SK-N-SH (cell line): Measurements from ENCODE around the gene MT1H. TPM values are rescaled to one million over a fixed set of nuclear protein-coding genes. Genes with fewer than 3 reads are reported as not detected.
A peak's percentile ranks its signal among the peaks of the same experiment; 100 is the strongest.

ENCODE experiments used
- CTCF ChIA-PET: fragments of 300-600, 350-600 bp; formaldehyde crosslinking; extraction: SDS; loops from one replicate; lab custom pipeline; 2021; lab: Yijun Ruan, JAX
- POLR2A ChIA-PET: fragments of 350-600 bp; sonication (Branson Sonifier 250); formaldehyde crosslinking; extraction: SDS; loops from one replicate; lab custom pipeline; 2020; ENCODE audit warnings: antibody characterized with exemption, inconsistent platforms; lab: Yijun Ruan, JAX
- DNase-seq: peaks from one replicate; pipeline ENCODE4 v3.0.0; 2012
- H2AFZ ChIP-seq: fragments of 200-600 bp; sonication (generic); 2 replicates; pipeline ENCODE4 v1.8.1; 2016; ENCODE audit warnings: antibody characterized with exemption, mild to moderate bottlenecking, low read depth
- H3F3A ChIP-seq: fragments of 200-600 bp; sonication (generic); replicated peaks from 2 replicates; pipeline ENCODE3; 2016; ENCODE audit warnings: antibody characterized with exemption, mild to moderate bottlenecking; ENCODE audit not compliant: insufficient read depth
- H3K27ac ChIP-seq, 2 experiments: fragments of 200-500 bp in 1 of 2; fragments of 200-600 bp in 1 of 2; sonication (Bioruptor generic) in 1 of 2; sonication (generic), shearing (Covaris generic) in 1 of 2; 2 replicates each; pipeline versions ENCODE4 v1.5.1 to v1.6.1; 2014 to 2016; ENCODE audit warnings: low read depth in 2 of 2, inconsistent platforms in 1 of 2, low read length in 1 of 2, mild to moderate bottlenecking in 1 of 2, mixed read lengths in 1 of 2
- H3K27me3 ChIP-seq: fragments of 200-600 bp; sonication (generic), shearing (Covaris generic); 2 replicates; pipeline ENCODE4 v1.6.1; 2016; ENCODE audit warnings: mixed run types; ENCODE audit not compliant: insufficient read depth
- H3K36me3 ChIP-seq, 2 experiments: fragments of 200-500 bp in 1 of 2; fragments of 200-600 bp in 1 of 2; sonication (Bioruptor generic) in 1 of 2; sonication (generic) in 1 of 2; replicated peaks in 1 of 2; 2 replicates each; pipeline versions ENCODE3 to v1.5.1; 2014 to 2016; ENCODE audit warnings: low read length in 1 of 2, mild to moderate bottlenecking in 1 of 2; ENCODE audit not compliant: insufficient read depth in 2 of 2, control insufficient read depth in 1 of 2
- H3K4me1 ChIP-seq, 2 experiments: fragments of 200-500 bp in 1 of 2; fragments of 200-600 bp in 1 of 2; sonication (Bioruptor generic) in 1 of 2; sonication (generic), shearing (Covaris generic) in 1 of 2; 2 replicates each; pipeline versions ENCODE4 v1.5.1 to v1.6.1; 2014 to 2016; ENCODE audit warnings: low read depth in 1 of 2, low read length in 1 of 2, mixed run types in 1 of 2; ENCODE audit not compliant: insufficient read depth in 2 of 2, control insufficient read depth in 1 of 2
- H3K4me2 ChIP-seq: fragments of 200-600 bp; sonication (generic), shearing (Covaris generic); 2 replicates; pipeline ENCODE4 v1.6.1; 2017; ENCODE audit warnings: mixed run types
- H3K4me3 ChIP-seq, 2 experiments: fragments of 200-500 bp in 1 of 2; fragments of 200-600 bp in 1 of 2; sonication (Bioruptor generic) in 1 of 2; sonication (generic), shearing (Covaris generic) in 1 of 2; 2 replicates each; pipeline versions ENCODE4 v1.5.1 to v1.8.1; 2014 to 2016; ENCODE audit warnings: low read depth in 2 of 2, inconsistent platforms in 1 of 2, low read length in 1 of 2, mild to moderate bottlenecking in 1 of 2, mixed read lengths in 1 of 2, moderate library complexity in 1 of 2
- H3K79me2 ChIP-seq: fragments of 200-600 bp; sonication (generic); 2 replicates; pipeline ENCODE4 v1.8.1; 2017; ENCODE audit warnings: mild to moderate bottlenecking; ENCODE audit not compliant: insufficient read depth
- H3K9ac ChIP-seq: fragments of 200-600 bp; sonication (generic); 2 replicates; pipeline ENCODE4 v1.6.1; 2017; ENCODE audit warnings: mixed run types
- H3K9me2 ChIP-seq: fragments of 200-600 bp; sonication (generic); 2 replicates; pipeline ENCODE4 v1.6.1; 2017; ENCODE audit warnings: mixed run types
- H3K9me3 ChIP-seq: fragments of 200-600 bp; sonication (generic); 2 replicates; pipeline ENCODE4 v1.6.1; 2017; ENCODE audit warnings: mixed run types, mild to moderate bottlenecking, moderate library complexity
- H4K20me1 ChIP-seq: fragments of 200-600 bp; sonication (generic); 2 replicates; pipeline ENCODE4 v1.6.1; 2017; ENCODE audit warnings: mild to moderate bottlenecking, mixed run types; ENCODE audit not compliant: insufficient read depth
- EP300 ChIP-seq, 2 experiments: IDR thresholded peaks; 2 replicates each; pipeline versions ENCODE4 v1.4.0 to v1.6.1; 2012; ENCODE audit warnings: borderline replicate concordance in 1 of 2, low read depth in 1 of 2, low read length in 1 of 2
- FOSL2 ChIP-seq: IDR thresholded peaks from 2 replicates; pipeline ENCODE4 v1.4.0; 2012; ENCODE audit warnings: low read depth, mild to moderate bottlenecking, moderate library complexity, borderline replicate concordance
- FOXJ3 ChIP-seq: sonication (generic); formaldehyde crosslinking; IDR thresholded peaks from 2 replicates; pipeline ENCODE4 v1.5.1; 2020; ENCODE audit warnings: mild to moderate bottlenecking, missing genetic modification reagents
- MAX ChIP-seq: IDR thresholded peaks from 2 replicates; pipeline ENCODE4 v1.4.0; 2012; ENCODE audit warnings: low read depth
- POLR2AphosphoS5 ChIP-seq: IDR thresholded peaks from 2 replicates; pipeline ENCODE4 v1.6.1; 2012; ENCODE audit warnings: low read depth, low read length
- REST ChIP-seq: IDR thresholded peaks from 2 replicates; pipeline ENCODE4 v1.6.1; 2012; ENCODE audit warnings: mild to moderate bottlenecking, low read depth, low read length, moderate library complexity
- RXRA ChIP-seq: IDR thresholded peaks from 2 replicates; pipeline ENCODE4 v1.4.0; 2012; ENCODE audit warnings: low read depth, mild to moderate bottlenecking, borderline replicate concordance
- SIN3A ChIP-seq: IDR thresholded peaks from 2 replicates; pipeline ENCODE4 v1.6.1; 2012; ENCODE audit warnings: low read depth, mild to moderate bottlenecking, low read length, moderate library complexity, borderline replicate concordance
- SMC3 ChIP-seq: IDR thresholded peaks from 2 replicates; pipeline ENCODE4 v1.6.1; 2012; ENCODE audit warnings: low read depth, low read length, improper control_type of control experiment
- TAF1 ChIP-seq: IDR thresholded peaks from 2 replicates; pipeline ENCODE4 v1.6.1; 2012; ENCODE audit warnings: low read depth, mild to moderate bottlenecking, low read length, moderate library complexity, borderline replicate concordance
- TCF12 ChIP-seq: IDR thresholded peaks from 2 replicates; pipeline ENCODE4 v1.4.0; 2012
- TEAD4 ChIP-seq: IDR thresholded peaks from 2 replicates; pipeline ENCODE4 v1.4.0; 2012; ENCODE audit warnings: mild to moderate bottlenecking, borderline replicate concordance; ENCODE audit not compliant: insufficient read depth
- YY1 ChIP-seq: IDR thresholded peaks from 2 replicates; pipeline ENCODE4 v1.4.0; 2012; ENCODE audit warnings: low read depth, mild to moderate bottlenecking
- WGBS: methylation state at CpG from one replicate; pipeline ENCODE4 v1.1.6; 2017; ENCODE audit warnings: low lambda C conversion rate; 5-methylcytosine and 5-hydroxymethylcytosine counted together
- polyA plus RNA-seq, 3 experiments: library from polyadenylated mRNA; depleted of rRNA; stranded (reverse); fragments of >200 nt; gene quantifications; 2 replicates each; pipeline ENCODE4 v1.2.3, GENCODE V29; 2012
- TF ChIP-seq, protein P1 (sequence below): fragments of 200-600 bp; sonication (generic); IDR thresholded peaks from 2 replicates; pipeline ENCODE4 v1.6.1; 2017; ENCODE audit warnings: antibody characterized with exemption, mild to moderate bottlenecking, moderate library complexity

Gene MT1H
- polyA plus RNA-seq, 1 of the 3 experiments (the other 2 are of a cell fraction), result not detected

GRCh38 chr16:56626685-56627084, 42.9 kb upstream of the MT1H start:
- no peak for TF ChIP-seq SIN3A
- TF ChIP-seq EP300 (IDR thresholded peaks at IDR 0.05; ENCODE audit: borderline replicate concordance in 1 of 2, low read depth in 1 of 2, low read length in 1 of 2), result no peak
- no peak for TF ChIP-seq POLR2AphosphoS5
- TF ChIP-seq MAX, result no peak
- no peak for TF ChIP-seq FOXJ3 (CRISPR knock-in tag)
- no peak for TF ChIP-seq TAF1
- TF ChIP-seq RXRA, result no peak
- TF ChIP-seq TEAD4, result no peak
- TF ChIP-seq TCF12, result no peak
- no peak for TF ChIP-seq FOSL2
- TF ChIP-seq, protein P1, sequence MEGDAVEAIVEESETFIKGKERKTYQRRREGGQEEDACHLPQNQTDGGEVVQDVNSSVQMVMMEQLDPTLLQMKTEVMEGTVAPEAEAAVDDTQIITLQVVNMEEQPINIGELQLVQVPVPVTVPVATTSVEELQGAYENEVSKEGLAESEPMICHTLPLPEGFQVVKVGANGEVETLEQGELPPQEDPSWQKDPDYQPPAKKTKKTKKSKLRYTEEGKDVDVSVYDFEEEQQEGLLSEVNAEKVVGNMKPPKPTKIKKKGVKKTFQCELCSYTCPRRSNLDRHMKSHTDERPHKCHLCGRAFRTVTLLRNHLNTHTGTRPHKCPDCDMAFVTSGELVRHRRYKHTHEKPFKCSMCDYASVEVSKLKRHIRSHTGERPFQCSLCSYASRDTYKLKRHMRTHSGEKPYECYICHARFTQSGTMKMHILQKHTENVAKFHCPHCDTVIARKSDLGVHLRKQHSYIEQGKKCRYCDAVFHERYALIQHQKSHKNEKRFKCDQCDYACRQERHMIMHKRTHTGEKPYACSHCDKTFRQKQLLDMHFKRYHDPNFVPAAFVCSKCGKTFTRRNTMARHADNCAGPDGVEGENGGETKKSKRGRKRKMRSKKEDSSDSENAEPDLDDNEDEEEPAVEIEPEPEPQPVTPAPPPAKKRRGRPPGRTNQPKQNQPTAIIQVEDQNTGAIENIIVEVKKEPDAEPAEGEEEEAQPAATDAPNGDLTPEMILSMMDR, result no peak
- TF ChIP-seq REST, result no peak
- TF ChIP-seq SMC3, result no peak
- no peak for TF ChIP-seq YY1
- H4K20me1 ChIP-seq, result no peaks in the 10 kb centered on the region
- CTCF ChIA-PET, result no interaction called here

More at GRCh38 chr16:56626685-56627084, 42.9 kb upstream of the MT1H start:
- peak overlapping the region; percentile 53 to 78; a peak in 3 of 4 replicates for H3K27ac ChIP-seq
- WGBS, result 70% methylated on average over 7 of the region's 7 CpGs
- H3K79me2 ChIP-seq, result peaks cover 13% of the 10 kb centered on the region; the same call in 1 of the 2 replicates
- no peaks in the 10 kb centered on the region for H3K27me3 ChIP-seq
- H3K4me3 ChIP-seq, result peak overlapping the region; percentile 43 to 52; a peak in 3 of 4 replicates
- peak overlapping the region; percentile 23; the same call in 1 of the 2 replicates for H2AFZ ChIP-seq
- H3K36me3 ChIP-seq, result no peaks in the 10 kb centered on the region
- no peaks in the 10 kb centered on the region for H3K9me2 ChIP-seq
- H3K4me1 ChIP-seq, result peaks cover 7 to 17% of the 10 kb centered on the region in 2 experiments; a peak in 1 of 4 replicates
- H3K9me3 ChIP-seq, result no peaks in the 10 kb centered on the region
- H3K9ac ChIP-seq, result peak overlapping the region; percentile 73; the same call in 1 of the 2 replicates
- no peak for DNase-seq
- POLR2A ChIA-PET, result no interaction called here
- H3F3A ChIP-seq, result peaks cover 7% of the 10 kb centered on the region
- H3K4me2 ChIP-seq, result peak overlapping the region; percentile 78
